ENCODE measurements around the gene SPIN1.

The SPIN1 gene

GRCh38 chr9:88502552-88503034 lies 114.3 kb downstream of the SPIN1 start:
- DNase-seq, result no peak

- DNase-seq, result no peak
Measured at GRCh38 chr9:88503081-88503844, 115.0 kb downstream of the SPIN1 start.

GRCh38 chr9:88503845-88504764 lies 115.9 kb downstream of the SPIN1 start:
- DNase-seq, result no peak

- peak; percentile 30 for DNase-seq
Measured at GRCh38 chr9:88508326-88508725, 120.1 kb downstream of the SPIN1 start.

- no peak for DNase-seq
Measured at GRCh38 chr9:88511906-88512305, 123.7 kb downstream of the SPIN1 start.

- no peak for DNase-seq
Measured at GRCh38 chr9:88514247-88514646, 126.0 kb downstream of the SPIN1 start.

GRCh38 chr9:88521308-88521707 lies 133.1 kb downstream of the SPIN1 start:
- no peak for DNase-seq

- DNase-seq, result no peak
Measured at GRCh38 chr9:88522360-88522759, 134.1 kb downstream of the SPIN1 start.

- DNase-seq, result peak; percentile 79
Measured at GRCh38 chr9:88523056-88523455, 134.8 kb downstream of the SPIN1 start.

- DNase-seq, result no peak
Measured at GRCh38 chr9:88524911-88525310, 136.7 kb downstream of the SPIN1 start.

GRCh38 chr9:88527618-88528017 lies 139.4 kb downstream of the SPIN1 start:
- no peak for DNase-seq
